HEK293 (cell line): ENCODE measurements around the gene SAMD14.

ENCODE experiments used
- BCL11B ChIP-seq: fragments of 450-650 bp; formaldehyde crosslinking; IDR thresholded peaks from 2 replicates; pipeline ENCODE4 v1.5.1; 2016; ENCODE audit warnings: low read depth, missing biosample characterization, missing genetic modification characterization
- EGR2 ChIP-seq: fragments of 450-650 bp; formaldehyde crosslinking; IDR thresholded peaks from 2 replicates; pipeline ENCODE4 v1.5.1; 2016; ENCODE audit warnings: low read depth, missing biosample characterization, missing genetic modification characterization
- GLIS1 ChIP-seq: fragments of 450-650 bp; formaldehyde crosslinking; IDR thresholded peaks from 2 replicates; pipeline ENCODE4 v1.5.1; 2016; ENCODE audit warnings: missing biosample characterization, missing genetic modification characterization
- IKZF3 ChIP-seq: fragments of 450-650 bp; IDR thresholded peaks from 2 replicates; pipeline ENCODE4 v1.5.0; 2018; ENCODE audit warnings: missing biosample characterization, mild to moderate bottlenecking, missing genetic modification characterization, moderate library complexity
- RBAK ChIP-seq: fragments of 450-650 bp; formaldehyde crosslinking; IDR thresholded peaks from 2 replicates; pipeline ENCODE4 v1.5.1; 2016; ENCODE audit warnings: missing biosample characterization, missing genetic modification characterization
- REPIN1 ChIP-seq: fragments of 450-650 bp; formaldehyde crosslinking; IDR thresholded peaks from 2 replicates; pipeline ENCODE4 v1.5.1; 2017; ENCODE audit warnings: missing biosample characterization, missing genetic modification characterization, low read depth
- REST ChIP-seq: fragments of 450-650 bp; formaldehyde crosslinking; IDR thresholded peaks from 2 replicates; pipeline ENCODE4 v1.5.1; 2016; ENCODE audit warnings: missing biosample characterization, missing genetic modification characterization
- SP7 ChIP-seq: fragments of 450-650 bp; formaldehyde crosslinking; IDR thresholded peaks from 2 replicates; pipeline ENCODE4 v1.5.1; 2016; ENCODE audit warnings: missing biosample characterization, missing genetic modification characterization
- ZBTB21 ChIP-seq: fragments of 450-650 bp; formaldehyde crosslinking; IDR thresholded peaks from 2 replicates; pipeline ENCODE4 v1.5.1; 2017; ENCODE audit warnings: missing biosample characterization, missing genetic modification characterization
- ZFP41 ChIP-seq: fragments of 450-650 bp; formaldehyde crosslinking; IDR thresholded peaks from 2 replicates; pipeline ENCODE4 v1.5.1; 2016; ENCODE audit warnings: missing biosample characterization, missing genetic modification characterization, borderline replicate concordance
- ZFP69B ChIP-seq: fragments of 450-650 bp; formaldehyde crosslinking; IDR thresholded peaks from 2 replicates; pipeline ENCODE4 v1.5.1; 2016; ENCODE audit warnings: missing biosample characterization, missing genetic modification characterization
- ZNF146 ChIP-seq: fragments of 450-650 bp; formaldehyde crosslinking; IDR thresholded peaks from 2 replicates; pipeline ENCODE4 v1.5.1; 2016; ENCODE audit warnings: missing biosample characterization, missing genetic modification characterization
- ZNF16 ChIP-seq: fragments of 450-650 bp; formaldehyde crosslinking; IDR thresholded peaks from 2 replicates; pipeline ENCODE4 v1.5.1; 2016; ENCODE audit warnings: low read depth, missing biosample characterization, missing genetic modification characterization
- ZNF2 ChIP-seq: fragments of 450-650 bp; formaldehyde crosslinking; IDR thresholded peaks from 2 replicates; pipeline ENCODE4 v1.5.1; 2016; ENCODE audit warnings: missing biosample characterization, missing genetic modification characterization
- ZNF398 ChIP-seq: fragments of 450-650 bp; formaldehyde crosslinking; IDR thresholded peaks from 2 replicates; pipeline ENCODE4 v1.5.1; 2017; ENCODE audit warnings: missing biosample characterization, missing genetic modification characterization
- ZNF416 ChIP-seq: fragments of 450-650 bp; formaldehyde crosslinking; IDR thresholded peaks from 2 replicates; pipeline ENCODE4 v1.5.1; 2016; ENCODE audit warnings: missing biosample characterization, missing genetic modification characterization
- ZNF473 ChIP-seq: fragments of 450-650 bp; formaldehyde crosslinking; IDR thresholded peaks from 2 replicates; pipeline ENCODE4 v1.5.1; 2017; ENCODE audit warnings: missing biosample characterization, missing genetic modification characterization
- ZNF513 ChIP-seq: fragments of 450-650 bp; IDR thresholded peaks from 2 replicates; pipeline ENCODE4 v1.5.1; 2018; ENCODE audit warnings: missing biosample characterization, missing genetic modification characterization
- ZNF521 ChIP-seq: fragments of 450-650 bp; formaldehyde crosslinking; IDR thresholded peaks from 2 replicates; pipeline ENCODE4 v1.5.1; 2017; ENCODE audit warnings: missing biosample characterization, mild to moderate bottlenecking, missing genetic modification characterization
- ZNF623 ChIP-seq: fragments of 450-650 bp; formaldehyde crosslinking; IDR thresholded peaks from 2 replicates; pipeline ENCODE4 v1.5.1; 2016; ENCODE audit warnings: missing biosample characterization, missing genetic modification characterization
- ZNF677 ChIP-seq: fragments of 450-650 bp; IDR thresholded peaks from 2 replicates; pipeline ENCODE4 v1.5.0; 2018; ENCODE audit warnings: missing biosample characterization, mild to moderate bottlenecking, missing genetic modification characterization, moderate library complexity
- ZNF692 ChIP-seq: fragments of 450-650 bp; formaldehyde crosslinking; IDR thresholded peaks from 2 replicates; pipeline ENCODE4 v1.5.1; 2016; ENCODE audit warnings: missing biosample characterization, missing genetic modification characterization
- ZSCAN30 ChIP-seq: fragments of 450-650 bp; IDR thresholded peaks from 2 replicates; pipeline ENCODE4 v1.5.1; 2018; ENCODE audit warnings: missing biosample characterization, mild to moderate bottlenecking, missing genetic modification characterization, moderate library complexity
- ZXDB ChIP-seq: fragments of 450-650 bp; formaldehyde crosslinking; IDR thresholded peaks from 2 replicates; pipeline ENCODE4 v1.5.1; 2016; ENCODE audit warnings: missing biosample characterization, missing genetic modification characterization
- TF ChIP-seq, protein P1 (sequence below): fragments of 450-650 bp; formaldehyde crosslinking; IDR thresholded peaks from 2 replicates; pipeline ENCODE4 v1.5.1; 2017; ENCODE audit warnings: missing biosample characterization, missing genetic modification characterization
- TF ChIP-seq, protein P2 (sequence below): fragments of 450-650 bp; formaldehyde crosslinking; IDR thresholded peaks from 2 replicates; pipeline ENCODE4 v1.5.1; 2017; ENCODE audit warnings: missing biosample characterization, missing genetic modification characterization

SAMD14 gene

GRCh38 chr17:50101346-50102163 is 28.4 kb downstream of the SAMD14 start (continued):
- TF ChIP-seq ZNF513 (tag by site-specific recombination) (no peak), RBAK (tag by site-specific recombination) (no peak), ZXDB (tag by site-specific recombination) (no peak), EGR2 (tag by site-specific recombination) (peak; percentile 100), ZNF521 (tag by site-specific recombination) (no peak), ZNF2 (tag by site-specific recombination) (no peak), ZNF416 (tag by site-specific recombination) (no peak), REST (tag by site-specific recombination) (no peak), ZNF146 (tag by site-specific recombination) (no peak), ZNF398 (peak; percentile 99), ZSCAN30 (tag by site-specific recombination) (no peak), ZFP41 (tag by site-specific recombination) (no peak), ZNF473 (no peak), BCL11B (tag by site-specific recombination) (no peak), ZNF692 (tag by site-specific recombination) (no peak), GLIS1 (tag by site-specific recombination) (peak; percentile 99), ZNF16 (tag by site-specific recombination) (no peak), ZFP69B (tag by site-specific recombination) (no peak; the same call in 1 of the 2 replicates), ZNF677 (no peak), ZBTB21 (no peak), IKZF3 (tag by site-specific recombination) (no peak), REPIN1 (tag by site-specific recombination) (no peak), SP7 (tag by site-specific recombination) (peak; percentile 81), ZNF623 (tag by site-specific recombination) (no peak)
- TF ChIP-seq, protein P1, sequence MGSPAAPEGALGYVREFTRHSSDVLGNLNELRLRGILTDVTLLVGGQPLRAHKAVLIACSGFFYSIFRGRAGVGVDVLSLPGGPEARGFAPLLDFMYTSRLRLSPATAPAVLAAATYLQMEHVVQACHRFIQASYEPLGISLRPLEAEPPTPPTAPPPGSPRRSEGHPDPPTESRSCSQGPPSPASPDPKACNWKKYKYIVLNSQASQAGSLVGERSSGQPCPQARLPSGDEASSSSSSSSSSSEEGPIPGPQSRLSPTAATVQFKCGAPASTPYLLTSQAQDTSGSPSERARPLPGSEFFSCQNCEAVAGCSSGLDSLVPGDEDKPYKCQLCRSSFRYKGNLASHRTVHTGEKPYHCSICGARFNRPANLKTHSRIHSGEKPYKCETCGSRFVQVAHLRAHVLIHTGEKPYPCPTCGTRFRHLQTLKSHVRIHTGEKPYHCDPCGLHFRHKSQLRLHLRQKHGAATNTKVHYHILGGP (tag by site-specific recombination): no peak
- TF ChIP-seq, protein P2, sequence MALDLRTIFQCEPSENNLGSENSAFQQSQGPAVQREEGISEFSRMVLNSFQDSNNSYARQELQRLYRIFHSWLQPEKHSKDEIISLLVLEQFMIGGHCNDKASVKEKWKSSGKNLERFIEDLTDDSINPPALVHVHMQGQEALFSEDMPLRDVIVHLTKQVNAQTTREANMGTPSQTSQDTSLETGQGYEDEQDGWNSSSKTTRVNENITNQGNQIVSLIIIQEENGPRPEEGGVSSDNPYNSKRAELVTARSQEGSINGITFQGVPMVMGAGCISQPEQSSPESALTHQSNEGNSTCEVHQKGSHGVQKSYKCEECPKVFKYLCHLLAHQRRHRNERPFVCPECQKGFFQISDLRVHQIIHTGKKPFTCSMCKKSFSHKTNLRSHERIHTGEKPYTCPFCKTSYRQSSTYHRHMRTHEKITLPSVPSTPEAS (tag by site-specific recombination): peak; percentile 95
